ENCODE data around the gene LIG3.

Gene LIG3

DNA sequence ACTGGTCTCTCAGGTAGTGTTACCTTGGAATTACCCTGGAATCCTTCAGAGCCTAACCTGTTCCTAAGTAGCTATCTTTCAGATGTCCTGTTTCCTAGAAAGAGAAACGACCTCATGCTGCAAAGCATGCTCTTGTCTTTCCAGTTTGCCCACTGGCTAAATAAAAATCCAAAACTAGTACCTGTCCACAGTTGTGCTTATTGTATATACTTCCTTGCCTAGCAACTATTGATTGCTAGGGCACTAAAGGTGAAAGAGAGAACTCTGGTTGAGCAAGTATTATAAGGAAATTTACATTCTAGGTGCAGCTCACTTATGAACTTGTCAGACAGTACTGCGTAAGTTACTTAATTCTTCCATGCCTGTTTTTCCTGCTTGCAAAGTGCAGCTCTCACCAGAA lies 38.5 kb downstream of the LIG3 start:
- TF ChIP-seq SPI1 (IDR thresholded peaks at IDR 0.05; ENCODE audit: borderline replicate concordance, low read depth) (no peak), GABPA (IDR thresholded peaks at IDR 0.05; ENCODE audit: low read depth) (no peak), POLR2AphosphoS5 (IDR thresholded peaks at IDR 0.05; ENCODE audit: low read depth) (no peak)
- TF ChIP-seq, protein P1, sequence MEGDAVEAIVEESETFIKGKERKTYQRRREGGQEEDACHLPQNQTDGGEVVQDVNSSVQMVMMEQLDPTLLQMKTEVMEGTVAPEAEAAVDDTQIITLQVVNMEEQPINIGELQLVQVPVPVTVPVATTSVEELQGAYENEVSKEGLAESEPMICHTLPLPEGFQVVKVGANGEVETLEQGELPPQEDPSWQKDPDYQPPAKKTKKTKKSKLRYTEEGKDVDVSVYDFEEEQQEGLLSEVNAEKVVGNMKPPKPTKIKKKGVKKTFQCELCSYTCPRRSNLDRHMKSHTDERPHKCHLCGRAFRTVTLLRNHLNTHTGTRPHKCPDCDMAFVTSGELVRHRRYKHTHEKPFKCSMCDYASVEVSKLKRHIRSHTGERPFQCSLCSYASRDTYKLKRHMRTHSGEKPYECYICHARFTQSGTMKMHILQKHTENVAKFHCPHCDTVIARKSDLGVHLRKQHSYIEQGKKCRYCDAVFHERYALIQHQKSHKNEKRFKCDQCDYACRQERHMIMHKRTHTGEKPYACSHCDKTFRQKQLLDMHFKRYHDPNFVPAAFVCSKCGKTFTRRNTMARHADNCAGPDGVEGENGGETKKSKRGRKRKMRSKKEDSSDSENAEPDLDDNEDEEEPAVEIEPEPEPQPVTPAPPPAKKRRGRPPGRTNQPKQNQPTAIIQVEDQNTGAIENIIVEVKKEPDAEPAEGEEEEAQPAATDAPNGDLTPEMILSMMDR (IDR thresholded peaks at IDR 0.05; ENCODE audit: insufficient read depth, low read length), result no peak
- TF ChIP-seq, protein P2, sequence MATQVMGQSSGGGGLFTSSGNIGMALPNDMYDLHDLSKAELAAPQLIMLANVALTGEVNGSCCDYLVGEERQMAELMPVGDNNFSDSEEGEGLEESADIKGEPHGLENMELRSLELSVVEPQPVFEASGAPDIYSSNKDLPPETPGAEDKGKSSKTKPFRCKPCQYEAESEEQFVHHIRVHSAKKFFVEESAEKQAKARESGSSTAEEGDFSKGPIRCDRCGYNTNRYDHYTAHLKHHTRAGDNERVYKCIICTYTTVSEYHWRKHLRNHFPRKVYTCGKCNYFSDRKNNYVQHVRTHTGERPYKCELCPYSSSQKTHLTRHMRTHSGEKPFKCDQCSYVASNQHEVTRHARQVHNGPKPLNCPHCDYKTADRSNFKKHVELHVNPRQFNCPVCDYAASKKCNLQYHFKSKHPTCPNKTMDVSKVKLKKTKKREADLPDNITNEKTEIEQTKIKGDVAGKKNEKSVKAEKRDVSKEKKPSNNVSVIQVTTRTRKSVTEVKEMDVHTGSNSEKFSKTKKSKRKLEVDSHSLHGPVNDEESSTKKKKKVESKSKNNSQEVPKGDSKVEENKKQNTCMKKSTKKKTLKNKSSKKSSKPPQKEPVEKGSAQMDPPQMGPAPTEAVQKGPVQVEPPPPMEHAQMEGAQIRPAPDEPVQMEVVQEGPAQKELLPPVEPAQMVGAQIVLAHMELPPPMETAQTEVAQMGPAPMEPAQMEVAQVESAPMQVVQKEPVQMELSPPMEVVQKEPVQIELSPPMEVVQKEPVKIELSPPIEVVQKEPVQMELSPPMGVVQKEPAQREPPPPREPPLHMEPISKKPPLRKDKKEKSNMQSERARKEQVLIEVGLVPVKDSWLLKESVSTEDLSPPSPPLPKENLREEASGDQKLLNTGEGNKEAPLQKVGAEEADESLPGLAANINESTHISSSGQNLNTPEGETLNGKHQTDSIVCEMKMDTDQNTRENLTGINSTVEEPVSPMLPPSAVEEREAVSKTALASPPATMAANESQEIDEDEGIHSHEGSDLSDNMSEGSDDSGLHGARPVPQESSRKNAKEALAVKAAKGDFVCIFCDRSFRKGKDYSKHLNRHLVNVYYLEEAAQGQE (IDR thresholded peaks at IDR 0.05; ENCODE audit: insufficient replicate concordance, low read depth), result no peak
- Histone ChIP-seq H3K4me3 (replicated peaks; ENCODE audit: insufficient read depth, low read length) (no peak overlapping the region), H3K27me3 (ENCODE audit: insufficient read depth, poor library complexity, severe bottlenecking) (no peaks in the 10 kb centered on the region), H3K27ac (replicated peaks) (no peak overlapping the region)
- no peak for DNase-seq (ENCODE audit: low read depth in 1 of 2, low spot score in 1 of 2)

DNA sequence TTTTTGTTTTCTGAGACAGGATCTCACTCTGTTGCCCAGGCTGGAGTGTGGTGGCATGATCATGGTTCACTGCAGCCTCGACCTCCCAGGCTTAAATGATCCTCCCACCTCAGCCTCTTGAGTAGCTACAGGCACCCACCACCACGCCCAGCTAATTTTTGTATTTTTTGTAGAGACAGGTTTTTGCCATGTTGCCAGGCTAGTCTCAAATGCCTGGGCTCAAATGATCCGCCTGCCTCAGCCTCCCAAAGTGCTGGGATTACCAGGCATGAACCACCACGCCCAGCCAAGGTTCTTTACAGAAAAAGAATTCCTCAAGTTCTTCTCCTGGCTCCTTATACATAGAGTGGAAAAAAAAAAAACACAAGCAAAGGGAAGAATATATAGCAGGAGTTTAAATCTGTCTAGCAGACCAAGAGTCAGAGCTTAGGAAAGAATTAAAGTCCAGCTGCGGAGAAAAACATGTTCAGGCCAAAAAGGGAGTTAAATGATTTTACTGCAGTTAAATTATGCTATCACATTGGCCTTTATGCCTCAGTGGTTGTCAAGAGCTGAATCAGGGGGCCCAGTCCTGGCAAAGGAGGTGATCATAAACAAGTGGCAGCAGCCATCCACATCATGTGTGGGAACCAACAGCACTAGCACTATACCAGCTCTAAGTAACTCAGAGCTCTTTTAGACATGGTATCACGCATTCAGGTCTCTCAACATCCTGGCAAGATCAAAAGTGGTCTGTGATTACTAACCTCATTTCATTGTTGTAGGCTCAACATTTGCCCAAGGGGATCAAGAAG lies 39.3 kb downstream of the LIG3 start:
- H3K27ac ChIP-seq (replicated peaks), result no peak overlapping the region
- DNase-seq (ENCODE audit: low read depth in 1 of 2, low spot score in 1 of 2), result no peak
- H3K27me3 ChIP-seq (ENCODE audit: insufficient read depth, poor library complexity, severe bottlenecking), result no peaks in the 10 kb centered on the region
- TF ChIP-seq POLR2AphosphoS5 (IDR thresholded peaks at IDR 0.05; ENCODE audit: low read depth) (no peak), SPI1 (IDR thresholded peaks at IDR 0.05; ENCODE audit: borderline replicate concordance, low read depth) (no peak), GABPA (IDR thresholded peaks at IDR 0.05; ENCODE audit: low read depth) (no peak)
- TF ChIP-seq, protein P1 (IDR thresholded peaks at IDR 0.05; ENCODE audit: insufficient read depth, low read length), result no peak
- TF ChIP-seq, protein P2 (IDR thresholded peaks at IDR 0.05; ENCODE audit: insufficient replicate concordance, low read depth), result no peak
- no peak overlapping the region for H3K4me3 ChIP-seq (replicated peaks; ENCODE audit: insufficient read depth, low read length)

DNA sequence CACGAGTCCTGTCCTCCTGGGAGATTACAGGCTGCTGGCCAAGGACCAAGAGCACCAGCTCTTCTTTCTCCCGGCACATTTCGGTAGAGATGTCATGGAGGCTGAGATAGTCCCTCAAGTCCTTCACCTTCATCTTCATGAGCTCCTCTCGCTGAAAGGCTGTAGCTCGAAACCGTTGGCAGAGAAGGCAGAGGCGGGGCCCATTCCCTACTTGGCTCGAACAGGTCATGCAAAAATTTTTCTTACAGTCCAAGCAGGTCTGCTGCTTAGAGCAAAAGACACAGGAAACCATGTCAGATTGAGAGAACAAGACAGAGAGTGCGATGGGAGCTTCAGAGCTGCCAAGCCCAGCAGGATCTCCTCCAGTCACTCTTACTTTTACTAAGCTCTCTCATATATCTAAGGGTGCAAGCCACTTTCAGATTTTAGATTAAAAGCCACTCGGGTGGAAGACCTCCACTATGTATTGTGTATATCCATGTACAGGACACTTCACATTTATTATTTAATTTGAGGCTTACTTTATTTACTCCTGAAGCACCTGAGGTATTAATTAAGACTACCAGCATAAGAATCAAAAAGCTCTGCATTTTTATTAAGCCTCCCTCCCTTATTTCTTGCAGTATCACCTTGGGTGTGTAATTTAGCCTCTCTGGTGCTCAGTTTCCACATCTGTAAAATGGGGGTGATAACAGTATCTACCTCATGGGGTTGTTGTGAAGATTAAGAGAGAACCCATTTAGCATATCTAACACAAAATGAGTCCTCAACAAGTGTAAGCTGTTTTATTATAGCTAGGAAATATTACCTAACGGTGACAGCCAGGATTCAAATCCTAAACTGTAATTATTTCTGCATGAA lies 41.4 kb downstream of the LIG3 start:
- no peak for DNase-seq (ENCODE audit: low read depth in 1 of 2, low spot score in 1 of 2)
- Histone ChIP-seq H3K4me3 (replicated peaks; ENCODE audit: insufficient read depth, low read length) (no peak overlapping the region), H3K27me3 (ENCODE audit: insufficient read depth, poor library complexity, severe bottlenecking) (no peaks in the 10 kb centered on the region), H3K27ac (replicated peaks) (peak overlapping the region; percentile 61)
- TF ChIP-seq SPI1 (IDR thresholded peaks at IDR 0.05; ENCODE audit: borderline replicate concordance, low read depth) (no peak), POLR2AphosphoS5 (IDR thresholded peaks at IDR 0.05; ENCODE audit: low read depth) (no peak)
- TF ChIP-seq, protein P1 (IDR thresholded peaks at IDR 0.05; ENCODE audit: insufficient read depth, low read length), result no peak
